Panc1 (cell line): Measurements from ENCODE around the gene NOVA1. TPM values are rescaled to one million over a fixed set of nuclear protein-coding genes. Genes with fewer than 3 reads are reported as not detected.

Source experiments
- ATAC-seq: fragments of 200-7000 bp; cut with Tn5 transposase; 2 replicates; pipeline ENCODE4 v1.9.1; 2020; ENCODE audit warnings: mild to moderate bottlenecking, moderate library complexity
- BruUV-seq: library from RNA; stranded (reverse); fragments of 400-500 nt; replicated peaks from 2 replicates; lab custom pipeline; 2021; lab: Mats Ljungman, UMichigan
- CTCF ChIA-PET: fragments of 300-600 bp; sonication (Branson Sonifier 250); formaldehyde crosslinking; loops from one replicate; lab custom pipeline; 2022; ENCODE audit warnings: antibody characterized with exemption; lab: Charles Lee
- POLR2A ChIA-PET: fragments of 300-600 bp; sonication (Branson Sonifier 250); formaldehyde crosslinking; loops from one replicate; lab custom pipeline; 2022; ENCODE audit warnings: antibody characterized with exemption; lab: Charles Lee
- DNase-seq: peaks from one replicate; pipeline ENCODE4 v3.0.0-alpha.2; 2010; ENCODE audit warnings: low read depth, low spot score
- H3K27ac ChIP-seq: 2 replicates; pipeline ENCODE4 v1.5.1; 2011; ENCODE audit warnings: mild to moderate bottlenecking, low read length, inconsistent platforms
- H3K27me3 ChIP-seq: fragments of 200-500 bp; sonication (Bioruptor generic); 2 replicates; pipeline ENCODE4 v1.6.0; 2014; ENCODE audit warnings: low read length, inconsistent platforms; ENCODE audit not compliant: control insufficient read depth, insufficient read depth
- H3K36me3 ChIP-seq: fragments of 200-500 bp; sonication (Bioruptor generic); 2 replicates; pipeline ENCODE4 v1.5.1; 2014; ENCODE audit warnings: inconsistent platforms, mild to moderate bottlenecking, low read length, moderate library complexity; ENCODE audit not compliant: control insufficient read depth, insufficient read depth
- H3K4me1 ChIP-seq: 2 replicates; pipeline ENCODE4 v1.5.1; 2011; ENCODE audit warnings: inconsistent platforms, mild to moderate bottlenecking, low read length, moderate library complexity; ENCODE audit not compliant: control insufficient read depth, insufficient read depth
- H3K4me3 ChIP-seq, 2 experiments: 2 replicates each; pipeline ENCODE4 v1.5.1; 2011 to 2012; ENCODE audit warnings: low read depth in 2 of 2, low read length in 2 of 2, mild to moderate bottlenecking in 2 of 2, inconsistent platforms in 1 of 2, moderate library complexity in 1 of 2
- H3K9me3 ChIP-seq: fragments of 200-500 bp; sonication (Bioruptor generic); 2 replicates; pipeline ENCODE4 v1.5.1; 2014; ENCODE audit warnings: low read depth, mild to moderate bottlenecking, inconsistent platforms, low read length, moderate library complexity; ENCODE audit not compliant: control insufficient read depth, insufficient read depth
- POLR2AphosphoS5 ChIP-seq: IDR thresholded peaks from 2 replicates; pipeline ENCODE4 v1.6.1; 2012; ENCODE audit warnings: mild to moderate bottlenecking, low read depth, low read length, moderate library complexity
- REST ChIP-seq, 2 experiments: IDR thresholded peaks; 2 replicates each; pipeline ENCODE4 v1.6.1; 2011 to 2012; ENCODE audit warnings: low read depth in 2 of 2, control low read depth in 1 of 2, low read length in 1 of 2, mild to moderate bottlenecking in 1 of 2, moderate library complexity in 1 of 2; ENCODE audit not compliant: insufficient read depth in 1 of 2
- SIN3A ChIP-seq: IDR thresholded peaks from 2 replicates; pipeline ENCODE4 v1.6.1; 2012; ENCODE audit warnings: low read depth, mild to moderate bottlenecking, low read length, moderate library complexity, borderline replicate concordance; ENCODE audit not compliant: insufficient read depth
- TCF7L2 ChIP-seq: IDR thresholded peaks from 2 replicates; pipeline ENCODE4 v1.6.1; 2011; ENCODE audit warnings: mild to moderate bottlenecking, low read depth, low read length, inconsistent platforms
- in situ Hi-C: cut with HindIII; loops from 2 replicates; pipeline ENCODE4 v1.10.0; 2016; ENCODE audit warnings: low sequenced_read_pairs, low pct_unique_long_range_greater_than_20kb
- intact Hi-C: fragments of 100-400 bp; cut with micrococcal nuclease; formaldehyde crosslinking; loops from one replicate; pipeline ENCODE4 v1.10.0; 2022; ENCODE audit not compliant: unreplicated experiment
- total RNA-seq: library from RNA; stranded (reverse); gene quantifications from one replicate; pipeline ENCODE4 v1.2.1, GENCODE V29; 2021; ENCODE audit not compliant: unreplicated experiment
- TF ChIP-seq, protein P1 (sequence below): fragments of 450-650 bp; IDR thresholded peaks from 2 replicates; pipeline ENCODE4 v1.5.1; 2017; ENCODE audit warnings: mild to moderate bottlenecking

The NOVA1 gene
- total RNA-seq, 1 experiment from 2014 or later = not detected

DNA sequence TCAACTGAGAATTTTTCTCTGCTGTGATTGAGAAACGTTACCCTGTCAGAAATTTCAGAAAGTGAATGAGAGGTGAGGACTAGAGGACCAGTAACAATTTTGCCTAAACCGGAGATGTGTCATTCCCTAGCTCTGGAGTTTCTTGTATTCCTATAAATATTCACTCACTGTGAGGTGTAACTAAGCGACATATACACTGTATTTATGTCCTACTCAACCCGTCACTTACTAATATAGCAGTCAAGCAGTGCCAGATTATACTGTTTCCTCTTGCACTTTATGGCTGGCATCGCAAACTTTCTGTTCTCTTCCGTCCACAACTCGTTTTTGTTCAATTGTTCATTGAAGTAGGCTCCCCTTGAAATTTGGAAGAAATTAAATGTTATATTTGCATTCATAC is 192.9 kb downstream of the NOVA1 start:
- H3K4me3 ChIP-seq = no peak overlapping the region
- DNase-seq (no peak), ATAC-seq (no peak)
- no peak for TF ChIP-seq REST (IDR thresholded peaks at IDR 0.05; ENCODE audit: insufficient read depth in 1 of 2, low read depth in 2 of 2, low read length in 1 of 2)
- TF ChIP-seq TCF7L2 = no peak
- no peak for TF ChIP-seq POLR2AphosphoS5
- no peak for TF ChIP-seq SIN3A
- TF ChIP-seq, protein P1, sequence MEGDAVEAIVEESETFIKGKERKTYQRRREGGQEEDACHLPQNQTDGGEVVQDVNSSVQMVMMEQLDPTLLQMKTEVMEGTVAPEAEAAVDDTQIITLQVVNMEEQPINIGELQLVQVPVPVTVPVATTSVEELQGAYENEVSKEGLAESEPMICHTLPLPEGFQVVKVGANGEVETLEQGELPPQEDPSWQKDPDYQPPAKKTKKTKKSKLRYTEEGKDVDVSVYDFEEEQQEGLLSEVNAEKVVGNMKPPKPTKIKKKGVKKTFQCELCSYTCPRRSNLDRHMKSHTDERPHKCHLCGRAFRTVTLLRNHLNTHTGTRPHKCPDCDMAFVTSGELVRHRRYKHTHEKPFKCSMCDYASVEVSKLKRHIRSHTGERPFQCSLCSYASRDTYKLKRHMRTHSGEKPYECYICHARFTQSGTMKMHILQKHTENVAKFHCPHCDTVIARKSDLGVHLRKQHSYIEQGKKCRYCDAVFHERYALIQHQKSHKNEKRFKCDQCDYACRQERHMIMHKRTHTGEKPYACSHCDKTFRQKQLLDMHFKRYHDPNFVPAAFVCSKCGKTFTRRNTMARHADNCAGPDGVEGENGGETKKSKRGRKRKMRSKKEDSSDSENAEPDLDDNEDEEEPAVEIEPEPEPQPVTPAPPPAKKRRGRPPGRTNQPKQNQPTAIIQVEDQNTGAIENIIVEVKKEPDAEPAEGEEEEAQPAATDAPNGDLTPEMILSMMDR = no peak
- in situ Hi-C loops (no loop called here), intact Hi-C loops (no loop called here)
- no peaks in the 10 kb centered on the region for H3K9me3 ChIP-seq
- no peaks in the 10 kb centered on the region for H3K36me3 ChIP-seq
- H3K27me3 ChIP-seq = no peaks in the 10 kb centered on the region
- CTCF ChIA-PET = interaction anchor here (0.6 kb wide), 1 partner anchor 664 kb away, joined by 6 read pairs; no protein-coding TSS in a partner anchor
- POLR2A ChIA-PET = no interaction called here
- no peak overlapping the region for H3K27ac ChIP-seq
- no peaks in the 10 kb centered on the region for H3K4me1 ChIP-seq
- no TSS peak for BruUV-seq

DNA sequence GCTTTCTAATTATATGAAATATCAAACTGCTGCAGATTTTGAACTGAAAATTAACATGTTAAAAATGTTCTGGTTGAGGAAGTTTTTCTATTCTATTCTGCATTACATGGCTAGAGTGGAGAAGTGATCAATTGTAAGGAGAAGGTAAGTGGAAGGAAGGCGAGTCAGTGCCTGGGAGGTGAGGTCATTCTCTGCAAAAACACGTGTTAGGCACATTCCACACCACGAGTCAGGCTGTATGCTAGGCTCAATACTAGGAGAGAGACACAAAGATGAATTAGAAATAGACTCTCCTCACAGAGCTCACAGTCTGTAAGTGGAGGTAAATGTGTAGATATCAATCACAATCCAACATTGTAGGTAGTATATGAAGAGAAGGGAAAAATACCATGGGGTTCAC is 194.1 kb downstream of the NOVA1 start:
- ChIA-PET POLR2A (no interaction called here), CTCF (no interaction called here)
- no peak for TF ChIP-seq TCF7L2
- TF ChIP-seq, protein P1 = no peak
- no peaks in the 10 kb centered on the region for H3K9me3 ChIP-seq
- no TSS peak for BruUV-seq
- H3K4me1 ChIP-seq = no peaks in the 10 kb centered on the region
- H3K27ac ChIP-seq = no peak overlapping the region
- in situ Hi-C loops = no loop called here
- no peaks in the 10 kb centered on the region for H3K27me3 ChIP-seq
- DNase-seq = no peak
- H3K4me3 ChIP-seq = no peak overlapping the region
- no peak for ATAC-seq
- intact Hi-C loops = no loop called here
- no peaks in the 10 kb centered on the region for H3K36me3 ChIP-seq

DNA sequence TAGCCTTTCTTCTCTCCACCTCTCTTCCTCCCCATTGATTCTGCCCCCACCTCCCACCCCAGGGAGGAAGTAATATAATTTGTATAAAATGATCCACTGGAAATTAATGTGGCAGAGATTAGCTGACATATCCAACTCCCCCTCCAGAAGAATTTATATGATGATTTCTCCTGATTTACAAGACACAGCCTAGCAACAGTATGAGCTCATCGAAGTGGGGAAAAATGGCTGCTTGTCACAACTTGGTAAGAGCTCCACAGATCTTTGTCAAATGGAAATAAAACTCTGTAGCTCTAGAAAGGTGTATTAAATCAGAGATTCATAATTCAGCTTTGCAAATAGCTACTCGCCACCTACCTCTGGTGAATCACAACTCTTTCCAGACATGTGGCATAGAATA is 195.7 kb downstream of the NOVA1 start:
- H3K4me3 ChIP-seq = no peak overlapping the region
- no TSS peak for BruUV-seq
- POLR2A ChIA-PET = no interaction called here
- H3K36me3 ChIP-seq = no peaks in the 10 kb centered on the region
- H3K27ac ChIP-seq = no peak overlapping the region
- no peak for ATAC-seq
- no peaks in the 10 kb centered on the region for H3K4me1 ChIP-seq
- in situ Hi-C loops (no loop called here), intact Hi-C loops (no loop called here)
- DNase-seq = no peak
- H3K27me3 ChIP-seq = no peaks in the 10 kb centered on the region
- no peaks in the 10 kb centered on the region for H3K9me3 ChIP-seq
- TF ChIP-seq, protein P1 = no peak
- TF ChIP-seq SIN3A (no peak), TCF7L2 (no peak), POLR2AphosphoS5 (no peak), REST (IDR thresholded peaks at IDR 0.05; ENCODE audit: insufficient read depth in 1 of 2, low read depth in 2 of 2, low read length in 1 of 2) (no peak)
- CTCF ChIA-PET = no interaction called here
